Measurements from ENCODE around the gene DCAF8.

Gene DCAF8

DNA sequence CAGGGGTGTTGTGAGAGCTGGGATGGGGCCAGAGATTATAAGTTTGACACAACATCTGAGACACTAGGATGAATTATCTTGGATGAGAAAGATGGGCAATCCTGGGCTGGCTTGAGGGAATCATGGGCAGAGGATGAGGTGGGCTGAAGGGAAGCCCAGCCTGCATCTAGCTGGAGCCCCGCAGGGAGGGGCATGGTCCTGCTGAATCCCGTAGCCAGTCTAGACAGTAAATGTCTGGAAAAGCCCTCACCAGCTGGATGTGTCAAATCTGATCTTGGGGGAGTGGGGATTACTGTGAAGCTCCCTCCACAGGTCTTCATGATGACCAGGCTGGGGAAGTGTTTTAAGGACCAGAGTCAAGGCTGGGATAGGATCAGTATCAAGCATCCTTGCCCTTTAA lies 75.6 kb downstream of the DCAF8 start:
- TF ChIP-seq, protein P1, sequence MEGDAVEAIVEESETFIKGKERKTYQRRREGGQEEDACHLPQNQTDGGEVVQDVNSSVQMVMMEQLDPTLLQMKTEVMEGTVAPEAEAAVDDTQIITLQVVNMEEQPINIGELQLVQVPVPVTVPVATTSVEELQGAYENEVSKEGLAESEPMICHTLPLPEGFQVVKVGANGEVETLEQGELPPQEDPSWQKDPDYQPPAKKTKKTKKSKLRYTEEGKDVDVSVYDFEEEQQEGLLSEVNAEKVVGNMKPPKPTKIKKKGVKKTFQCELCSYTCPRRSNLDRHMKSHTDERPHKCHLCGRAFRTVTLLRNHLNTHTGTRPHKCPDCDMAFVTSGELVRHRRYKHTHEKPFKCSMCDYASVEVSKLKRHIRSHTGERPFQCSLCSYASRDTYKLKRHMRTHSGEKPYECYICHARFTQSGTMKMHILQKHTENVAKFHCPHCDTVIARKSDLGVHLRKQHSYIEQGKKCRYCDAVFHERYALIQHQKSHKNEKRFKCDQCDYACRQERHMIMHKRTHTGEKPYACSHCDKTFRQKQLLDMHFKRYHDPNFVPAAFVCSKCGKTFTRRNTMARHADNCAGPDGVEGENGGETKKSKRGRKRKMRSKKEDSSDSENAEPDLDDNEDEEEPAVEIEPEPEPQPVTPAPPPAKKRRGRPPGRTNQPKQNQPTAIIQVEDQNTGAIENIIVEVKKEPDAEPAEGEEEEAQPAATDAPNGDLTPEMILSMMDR (IDR thresholded peaks at IDR 0.05), result no peak
- H3K36me3 Mint-ChIP-seq (ENCODE audit: low read depth), result no peaks in the 10 kb centered on the region
- no peak overlapping the region for H3K4me3 Mint-ChIP-seq
- no peaks in the 10 kb centered on the region for H3K9me3 Mint-ChIP-seq
- H3K27me3 Mint-ChIP-seq (ENCODE audit: low read depth, poor library complexity), result peaks cover 7% of the 10 kb centered on the region
- H3K4me1 Mint-ChIP-seq, result peaks cover 43% of the 10 kb centered on the region
- DNase-seq, result no peak
- no peak overlapping the region for H3K27ac Mint-ChIP-seq

DNA sequence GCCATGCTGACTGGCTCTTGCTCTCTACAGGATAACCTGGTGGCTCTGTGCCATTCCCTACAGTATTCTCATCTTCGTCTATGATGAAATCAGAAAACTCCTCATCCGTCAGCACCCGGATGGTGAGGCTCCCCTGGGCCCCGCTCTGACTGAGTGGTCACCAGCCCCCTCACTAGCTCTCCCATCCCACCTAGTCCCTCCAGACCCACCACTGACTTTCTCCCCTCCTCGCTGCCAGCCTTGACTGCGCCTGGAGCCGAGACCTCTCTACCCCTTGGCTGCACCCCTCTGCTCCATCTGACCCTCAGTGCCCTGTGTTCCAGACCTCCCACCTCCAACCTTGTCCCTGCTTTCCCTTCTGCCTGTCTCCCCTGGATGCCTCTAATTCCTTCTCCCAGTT lies 76.1 kb downstream of the DCAF8 start:
- no peaks in the 10 kb centered on the region for H3K9me3 Mint-ChIP-seq
- H3K27me3 Mint-ChIP-seq (ENCODE audit: low read depth, poor library complexity), result peaks cover 4% of the 10 kb centered on the region
- no peak overlapping the region for H3K4me3 Mint-ChIP-seq
- no peak for DNase-seq
- TF ChIP-seq, protein P1 (IDR thresholded peaks at IDR 0.05), result no peak
- peaks cover 43% of the 10 kb centered on the region for H3K4me1 Mint-ChIP-seq
- H3K36me3 Mint-ChIP-seq (ENCODE audit: low read depth), result no peaks in the 10 kb centered on the region
- no peak overlapping the region for H3K27ac Mint-ChIP-seq

DNA sequence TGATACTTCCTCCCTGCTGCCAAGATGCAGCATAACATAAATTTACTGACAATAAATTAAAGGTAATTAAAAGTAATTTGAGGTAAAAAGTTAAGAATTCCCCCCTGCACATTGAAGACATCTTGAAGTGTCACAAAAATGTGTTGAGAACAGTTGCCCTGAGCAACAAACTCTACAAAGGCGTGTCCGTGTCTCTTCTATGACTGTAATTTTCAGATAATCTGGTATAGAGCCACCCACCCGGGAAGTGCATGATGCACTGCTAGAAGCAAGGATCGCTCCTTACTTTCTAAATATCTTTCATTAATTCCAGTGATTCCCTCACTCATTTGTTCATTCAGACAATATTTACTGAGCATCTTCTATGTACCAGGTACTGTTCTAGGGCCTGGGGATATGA lies 83.0 kb downstream of the DCAF8 start:
- TF ChIP-seq, protein P1 (IDR thresholded peaks at IDR 0.05), result no peak
- H3K27ac Mint-ChIP-seq, result no peak overlapping the region
- peaks cover 7% of the 10 kb centered on the region for H3K27me3 Mint-ChIP-seq (ENCODE audit: low read depth, poor library complexity)
- no peak overlapping the region for H3K4me3 Mint-ChIP-seq
- H3K36me3 Mint-ChIP-seq (ENCODE audit: low read depth), result no peaks in the 10 kb centered on the region
- no peak for DNase-seq
- H3K9me3 Mint-ChIP-seq, result no peaks in the 10 kb centered on the region
- H3K4me1 Mint-ChIP-seq, result peaks cover 21% of the 10 kb centered on the region

DNA sequence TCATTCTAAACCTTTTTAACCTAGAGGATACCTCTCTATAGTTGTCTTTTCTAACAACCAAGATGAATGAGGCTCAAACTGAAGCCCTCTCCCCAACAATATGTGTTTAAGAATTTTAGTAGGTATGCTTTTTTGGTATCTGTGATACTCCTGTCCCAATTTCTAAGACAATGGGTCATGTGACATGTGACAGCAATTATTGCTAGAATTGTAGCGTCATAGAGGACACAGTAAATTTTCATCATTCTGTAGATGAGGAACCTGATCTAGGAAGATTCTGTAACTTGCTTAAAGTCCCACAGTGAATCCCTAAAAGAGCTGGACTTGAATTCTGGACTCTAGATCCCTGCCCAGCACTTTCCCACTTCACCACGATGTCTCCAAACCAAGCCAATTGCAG lies 83.6 kb downstream of the DCAF8 start:
- Mint-ChIP-seq H3K9me3 (no peaks in the 10 kb centered on the region), H3K27me3 (ENCODE audit: low read depth, poor library complexity) (peaks cover 8% of the 10 kb centered on the region), H3K4me3 (no peak overlapping the region), H3K36me3 (ENCODE audit: low read depth) (no peaks in the 10 kb centered on the region), H3K4me1 (peaks cover 21% of the 10 kb centered on the region), H3K27ac (no peak overlapping the region)
- TF ChIP-seq, protein P1 (IDR thresholded peaks at IDR 0.05), result no peak
- no peak for DNase-seq

DNA sequence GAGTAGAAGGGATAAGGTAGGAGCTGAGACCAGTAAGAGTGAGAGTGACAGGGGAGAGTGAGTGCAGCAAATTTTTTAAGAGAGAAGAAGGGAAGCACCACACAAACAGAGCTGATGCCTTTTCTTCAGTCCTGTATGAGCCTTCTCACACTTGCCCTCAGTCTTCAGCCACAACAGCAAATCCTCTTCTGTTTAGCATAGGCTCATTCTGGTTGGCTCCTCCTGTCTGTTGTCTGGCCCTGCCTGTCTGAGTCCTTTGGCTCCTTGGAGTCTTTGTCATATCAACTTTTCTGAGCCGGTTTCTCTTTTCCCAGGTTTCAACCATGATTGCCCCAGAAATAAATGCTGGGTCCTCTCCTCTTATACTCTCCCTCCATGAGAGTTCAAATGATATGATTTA lies 84.7 kb downstream of the DCAF8 start:
- H3K27me3 Mint-ChIP-seq (ENCODE audit: low read depth, poor library complexity), result peaks cover 9% of the 10 kb centered on the region
- no peaks in the 10 kb centered on the region for H3K9me3 Mint-ChIP-seq
- peaks cover 21% of the 10 kb centered on the region for H3K4me1 Mint-ChIP-seq
- no peak overlapping the region for H3K4me3 Mint-ChIP-seq
- peak overlapping the region; percentile 90 for H3K27ac Mint-ChIP-seq
- TF ChIP-seq, protein P1 (IDR thresholded peaks at IDR 0.05), result no peak
- DNase-seq, result no peak
- H3K36me3 Mint-ChIP-seq (ENCODE audit: low read depth), result no peaks in the 10 kb centered on the region

DNA sequence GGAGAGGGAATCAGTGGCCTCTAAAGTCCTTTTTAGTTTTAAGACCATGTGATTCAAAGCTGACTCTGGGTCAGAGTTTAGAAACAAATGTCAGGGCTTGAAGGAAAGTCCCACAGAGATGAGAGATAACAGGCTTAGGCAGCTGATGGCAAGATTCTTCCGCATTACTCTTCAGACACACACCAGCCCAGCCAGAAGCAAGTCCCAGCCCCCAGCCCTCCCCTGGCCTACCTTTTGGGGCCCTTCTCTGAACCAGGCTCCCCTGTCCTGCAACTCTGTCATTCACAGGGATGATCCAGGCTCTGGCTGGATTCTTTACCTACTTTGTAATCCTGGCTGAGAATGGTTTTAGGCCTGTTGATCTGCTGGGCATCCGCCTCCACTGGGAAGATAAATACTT lies 85.1 kb downstream of the DCAF8 start:
- DNase-seq, result no peak
- TF ChIP-seq, protein P1 (IDR thresholded peaks at IDR 0.05), result no peak
- Mint-ChIP-seq H3K4me3 (no peak overlapping the region), H3K9me3 (no peaks in the 10 kb centered on the region), H3K27me3 (ENCODE audit: low read depth, poor library complexity) (peaks cover 11% of the 10 kb centered on the region), H3K27ac (no peak overlapping the region), H3K36me3 (ENCODE audit: low read depth) (no peaks in the 10 kb centered on the region), H3K4me1 (peaks cover 22% of the 10 kb centered on the region)
